HG03066 (cell line): ENCODE measurements around the gene CBX8.

ENCODE experiments used
- ATAC-seq: cut with Tn5 transposase; IDR thresholded peaks from one replicate; pipeline ENCODE4 v1.9.1; 2021; ENCODE audit warnings: low read depth; ENCODE audit not compliant: unreplicated experiment

Gene CBX8

GRCh38 chr17:79795795-79796443 lies 958 bp downstream of the CBX8 start:
- no peak for ATAC-seq

- ATAC-seq, result no peak
Observed at GRCh38 chr17:79794659-79795511, 2.0 kb downstream of the CBX8 start.

GRCh38 chr17:79793924-79794304 lies 3.0 kb downstream of the CBX8 start:
- no peak for ATAC-seq

GRCh38 chr17:79792984-79793923 lies 3.6 kb downstream of the CBX8 start:
- ATAC-seq, result no peak

GRCh38 chr17:79792341-79792871 lies 4.5 kb downstream of the CBX8 start:
- ATAC-seq, result no peak

GRCh38 chr17:79791735-79792161 lies 5.1 kb downstream of the CBX8 start:
- ATAC-seq, result no peak

- ATAC-seq, result no peak
Observed at GRCh38 chr17:79790805-79791734, 5.8 kb downstream of the CBX8 start.

- no peak for ATAC-seq
Observed at GRCh38 chr17:79789943-79790804, 6.7 kb downstream of the CBX8 start.

- ATAC-seq, result no peak
Observed at GRCh38 chr17:79788989-79789942, 7.6 kb downstream of the CBX8 start.

- no peak for ATAC-seq
Observed at GRCh38 chr17:79788455-79788854, 8.4 kb downstream of the CBX8 start.

GRCh38 chr17:79786930-79787643 lies 9.8 kb downstream of the CBX8 start:
- ATAC-seq, result no peak

- ATAC-seq, result no peak
Observed at GRCh38 chr17:79785900-79786810, 10.7 kb downstream of the CBX8 start.

- no peak for ATAC-seq
Observed at GRCh38 chr17:79785017-79785899, 11.6 kb downstream of the CBX8 start.

- ATAC-seq, result no peak
Observed at GRCh38 chr17:79784353-79785016, 12.4 kb downstream of the CBX8 start.
